ENCODE data around the gene CCNL2.
"Not testable (repeated sequence)": the region's sequence is repeated elsewhere in the genome, so short reads cannot be mapped to it uniquely, and the experiment has no call there.

CCNL2 gene

GRCh38 chr1:1371746-1372711, 27.1 kb downstream of the CCNL2 start:
- peak; percentile 62 to 79 for DNase-seq

- DNase-seq, result peak in 1 of 2 experiments; percentile 34
Measured at GRCh38 chr1:1371364-1371745, 27.8 kb downstream of the CCNL2 start.

GRCh38 chr1:1370771-1371300, 28.3 kb downstream of the CCNL2 start:
- DNase-seq, result no peak

- not testable (repeated sequence) for DNase-seq
Measured at GRCh38 chr1:1370094-1370493, 29.0 kb downstream of the CCNL2 start.

GRCh38 chr1:1367315-1367714, 31.8 kb downstream of the CCNL2 start:
- no peak for DNase-seq

- DNase-seq, result no peak
Measured at GRCh38 chr1:1366699-1367066, 32.5 kb downstream of the CCNL2 start.

- DNase-seq, result no peak
Measured at GRCh38 chr1:1365875-1366698, 33.0 kb downstream of the CCNL2 start.

- DNase-seq, result no peak
Measured at GRCh38 chr1:1364266-1364665, 34.9 kb downstream of the CCNL2 start.

GRCh38 chr1:1361982-1362423, 37.1 kb downstream of the CCNL2 start:
- DNase-seq, result no peak

- no peak for DNase-seq
Measured at GRCh38 chr1:1361233-1361981, 37.7 kb downstream of the CCNL2 start.

- DNase-seq, result no peak
Measured at GRCh38 chr1:1360506-1361169, 38.5 kb downstream of the CCNL2 start.

GRCh38 chr1:1359664-1360468, 39.3 kb downstream of the CCNL2 start:
- DNase-seq, result no peak

- no peak for DNase-seq
Measured at GRCh38 chr1:1359308-1359663, 39.8 kb downstream of the CCNL2 start.

GRCh38 chr1:1358433-1359271, 40.5 kb downstream of the CCNL2 start, which contains the start of gene MXRA8:
MXRA8 (minus strand) TSS chr1:1358555; CDS start chr1:1358504, 51 bp downstream.
- DNase-seq, result no peak

- no peak for DNase-seq
Measured at GRCh38 chr1:1357871-1358432, 41.2 kb downstream of the CCNL2 start.

- no peak for DNase-seq
Measured at GRCh38 chr1:1356796-1357401, 42.2 kb downstream of the CCNL2 start.

GRCh38 chr1:1356166-1356795, 42.9 kb downstream of the CCNL2 start:
- DNase-seq, result no peak

- DNase-seq, result no peak
Measured at GRCh38 chr1:1355416-1355815, 43.7 kb downstream of the CCNL2 start.
